K562 (cell line): ENCODE results near the gene CYTH1. TPM values are rescaled to one million over a fixed set of nuclear protein-coding genes. Genes with fewer than 3 reads are reported as not detected.

Experiments
- ATAC-seq: fragments of 200-7000 bp; cut with Tn5 transposase; 3 replicates; pipeline ENCODE4 v1.9.1; 2020; ENCODE audit warnings: moderate library complexity
- BruUV-seq: library from RNA; stranded (reverse); fragments of 400-500 nt; replicated peaks from 2 replicates; lab custom pipeline; 2021; lab: Mats Ljungman, UMichigan
- CTCF ChIA-PET: fragments of 300-600 bp; formaldehyde crosslinking; extraction: SDS; loops from one replicate; lab custom pipeline; 2021; ENCODE audit warnings: low intra/inter-chr PET ratio; lab: Yijun Ruan, JAX
- POLR2A ChIA-PET: fragments of 300-600, 350-650 bp; sonication (Branson Sonifier 250); formaldehyde crosslinking; extraction: SDS; loops from one replicate; lab custom pipeline; 2021; ENCODE audit warnings: antibody characterized with exemption, inconsistent platforms; lab: Yijun Ruan, JAX
- DNase-seq, 4 experiments: peaks; one replicate each; pipeline versions ENCODE4 v3.0.0 to v3.0.0-alpha.2; 2011 to 2018; ENCODE audit warnings: low spot score in 3 of 4, mixed read lengths in 3 of 4; ENCODE audit errors: extremely low read depth in 1 of 4
- FAIRE-seq: peaks from 2 replicates; lab custom pipeline; 2011; peaks lifted over from hg19 to GRCh38; lab: Jason Lieb, UNC
- H2AFZ ChIP-seq: 2 replicates; pipeline ENCODE4 v1.6.0; 2011; ENCODE audit warnings: low read depth, low read length, control low read depth, inconsistent platforms
- H3K27ac ChIP-seq: fragments of 200-600 bp; 3 replicates; pipeline ENCODE4 v1.8.0; 2011; ENCODE audit warnings: low read depth, mild to moderate bottlenecking, control low read depth, inconsistent platforms, low read length, moderate library complexity, mixed read lengths; ENCODE audit errors: extremely low read depth
- H3K27me3 ChIP-seq, 2 experiments: fragments of 300-600 bp in 1 of 2; 2 replicates in 1 of 2; 3 replicates in 1 of 2; pipeline versions ENCODE4 v1.6.0 to v1.8.0; 2011; ENCODE audit warnings: inconsistent platforms in 2 of 2, low read length in 2 of 2, mild to moderate bottlenecking in 1 of 2, mixed read lengths in 1 of 2, moderate library complexity in 1 of 2; ENCODE audit not compliant: control insufficient read depth in 2 of 2, insufficient read depth in 2 of 2
- H3K36me3 ChIP-seq: fragments of 300-600 bp; 3 replicates; pipeline ENCODE4 v1.8.0; 2011; ENCODE audit warnings: mild to moderate bottlenecking, low read length, inconsistent platforms; ENCODE audit not compliant: control insufficient read depth, insufficient read depth
- H3K4me1 ChIP-seq, 2 experiments: fragments of 200-600 bp in 1 of 2; replicated peaks in 1 of 2; 2 replicates in 1 of 2; 3 replicates in 1 of 2; pipeline versions ENCODE4 v1.5.1 to v1.8.0; 2011; ENCODE audit warnings: inconsistent platforms in 2 of 2, low read length in 2 of 2, mild to moderate bottlenecking in 1 of 2, mixed read lengths in 1 of 2, moderate library complexity in 1 of 2; ENCODE audit not compliant: control insufficient read depth in 2 of 2, insufficient read depth in 2 of 2
- H3K4me2 ChIP-seq: 2 replicates; pipeline ENCODE4 v1.6.1; 2011; ENCODE audit warnings: low read length, control low read depth, inconsistent platforms, mixed read lengths; ENCODE audit not compliant: insufficient read depth
- H3K4me3 ChIP-seq: fragments of 200-600 bp; sonication (generic), shearing (Covaris generic); 2 replicates; pipeline ENCODE4 v1.5.1; 2016; ENCODE audit warnings: control low read depth, inconsistent platforms
- H3K79me2 ChIP-seq: fragments of 200-600 bp; 3 replicates; pipeline ENCODE4 v1.8.0; 2011; ENCODE audit warnings: low read length, inconsistent platforms; ENCODE audit not compliant: control insufficient read depth, insufficient read depth
- H3K9ac ChIP-seq, 2 experiments: 2 replicates each; pipeline versions ENCODE4 v1.6.0 to v1.6.1; 2011; ENCODE audit warnings: low read depth in 2 of 2, low read length in 2 of 2, control low read depth in 1 of 2, inconsistent platforms in 1 of 2, mild to moderate bottlenecking in 1 of 2, mixed read lengths in 1 of 2; ENCODE audit not compliant: insufficient read depth in 1 of 2
- H3K9me1 ChIP-seq: one replicate; pipeline ENCODE4 v1.6.0; 2011; ENCODE audit warnings: inconsistent platforms, mild to moderate bottlenecking, low read length, moderate library complexity; ENCODE audit not compliant: control insufficient read depth, insufficient read depth
- H3K9me3 ChIP-seq: replicated peaks from 2 replicates; pipeline ENCODE4 v1.5.1; 2011; ENCODE audit warnings: low read depth, low read length, inconsistent platforms; ENCODE audit not compliant: control insufficient read depth, insufficient read depth
- H4K20me1 ChIP-seq: replicated peaks from 2 replicates; pipeline ENCODE4 v1.6.1; 2011; ENCODE audit warnings: low read length, inconsistent platforms, mixed read lengths; ENCODE audit not compliant: control insufficient read depth, insufficient read depth
- MBD2 ChIP-seq: sonication (generic); IDR thresholded peaks from 2 replicates; pipeline ENCODE4 v1.6.1; 2016; ENCODE audit warnings: low read depth, borderline replicate concordance
- NRF1 ChIP-seq, 2 experiments: fragments of 450-650 bp; IDR thresholded peaks in 1 of 2; conservative IDR thresholded peaks in 1 of 2; 2 replicates each; pipeline ENCODE4 v1.6.1; 2014; ENCODE audit warnings: mild to moderate bottlenecking in 2 of 2
- POLR3G ChIP-seq: IDR thresholded peaks from 2 replicates; pipeline ENCODE4 v1.6.1; 2011; ENCODE audit not compliant: insufficient read length, insufficient replicate concordance; ENCODE audit errors: extremely low read depth
- POU5F1 ChIP-seq: fragments of 150-350 bp; IDR thresholded peaks from 2 replicates; pipeline ENCODE4 v1.6.1; 2014; ENCODE audit warnings: borderline replicate concordance, low read length, low read depth, mild to moderate bottlenecking; ENCODE audit not compliant: partially characterized antibody
- SMARCA5 ChIP-seq: fragments of 450-650 bp; IDR thresholded peaks from 2 replicates; pipeline ENCODE4 v1.6.1; 2016
- YY1 ChIP-seq, 3 experiments: IDR thresholded peaks; 2 replicates each; pipeline ENCODE4 v1.6.1; 2011; ENCODE audit warnings: low read length in 2 of 3, mild to moderate bottlenecking in 2 of 3, moderate library complexity in 2 of 3, borderline replicate concordance in 1 of 3, control low read depth in 1 of 3, low read depth in 1 of 3; ENCODE audit not compliant: insufficient read depth in 3 of 3, insufficient replicate concordance in 2 of 3, control insufficient read depth in 1 of 3, insufficient read length in 1 of 3; ENCODE audit errors: extremely low read depth in 1 of 3
- ZNF212 ChIP-seq: fragments of 450-650 bp; formaldehyde crosslinking; IDR thresholded peaks from 2 replicates; pipeline ENCODE4 v1.4.0; 2020; ENCODE audit warnings: mild to moderate bottlenecking
- ZNF316 ChIP-seq: fragments of 450-650 bp; IDR thresholded peaks from 2 replicates; pipeline ENCODE4 v1.6.1; 2016
- WGBS: fragments of 100-300 bp; shearing (Covaris generic); methylation state at CpG from one replicate; pipeline ENCODE4 v1.1.6; 2016; ENCODE audit warnings: low coverage, mixed read lengths; ENCODE audit not compliant: insufficient coverage; ENCODE audit errors: missing lambda C conversion rate; 5-methylcytosine and 5-hydroxymethylcytosine counted together
- in situ Hi-C: fragments of 300-500 bp; cut with MboI; formaldehyde crosslinking; loops from 4 replicates; pipeline ENCODE4 v1.15.0; 2018; ENCODE audit warnings: inconsistent platforms, mixed read lengths
- intact Hi-C: fragments of 100-400 bp; cut with micrococcal nuclease; formaldehyde crosslinking; loops from 2 replicates; pipeline ENCODE4 v1.14.2; 2022
- polyA plus RNA-seq, 8 experiments: library from polyadenylated mRNA; depleted of rRNA in 4 of 8; stranded (reverse) in 5 of 8; unstranded in 3 of 8; fragments of >200 nt; fragmentation: Nextera tagmentation in 2 of 8; fragmentation: Illumina TruSeq in 1 of 8; extraction: Ambion mirVana in 2 of 8; extraction: Trizol in 1 of 8; gene quantifications; 2 replicates each; pipeline versions ENCODE4 v1.2.1 to v1.2.3, GENCODE V29; 2011 to 2014; ENCODE audit warnings: inconsistent platforms in 1 of 8, missing spikeins in 1 of 8
- total RNA-seq, 7 experiments: library from RNA; depleted of rRNA in 6 of 7; stranded (reverse); fragments of >200 nt in 6 of 7; fragmentation: Illumina TruSeq in 2 of 7; extraction: Trizol in 2 of 7; gene quantifications; 2 replicates each; pipeline versions ENCODE4 v1.2.1 to v1.2.3, GENCODE V29; 2011 to 2021; ENCODE audit warnings: low replicate concordance in 1 of 7

The CYTH1 gene
- total and polyA plus RNA-seq, 9 of the 15 experiments (the other 6 are each of a cell fraction or from before 2014, with no cell fraction given): 0.52 to 27.7 (median 16.8) TPM

DNA sequence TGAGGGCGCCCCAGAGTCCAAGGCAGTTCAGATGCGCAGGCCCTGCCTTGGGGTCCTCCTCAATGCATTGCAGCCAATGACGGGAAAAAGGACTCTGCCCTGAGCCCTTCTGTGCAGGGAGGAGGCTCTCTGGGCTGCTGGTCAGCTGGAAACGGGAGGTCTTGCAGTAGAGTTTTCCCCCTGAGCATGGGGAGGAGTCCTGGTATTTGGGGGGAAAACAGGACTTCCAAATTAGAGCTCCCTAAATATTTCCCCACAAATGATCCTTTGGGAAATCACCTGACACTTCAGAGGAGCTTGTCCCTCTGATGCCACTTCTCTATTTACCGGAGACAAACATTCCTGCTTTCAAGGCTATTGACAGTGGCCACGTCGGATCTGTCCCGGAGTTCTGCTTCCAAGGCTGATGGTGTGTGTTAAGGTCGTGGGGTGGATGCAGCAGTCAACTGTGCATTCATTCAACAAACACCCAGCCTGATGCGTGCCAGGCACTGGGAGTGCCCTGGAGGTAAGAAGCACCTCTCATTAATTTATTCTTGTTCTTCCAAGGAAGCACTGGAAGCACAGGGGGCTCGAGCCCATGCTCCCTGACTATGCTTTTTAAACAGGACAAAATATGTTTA lies 131.9 kb downstream of the CYTH1 start:
- Histone ChIP-seq H3K27me3 (peaks cover 42 to 71% of the 10 kb centered on the region in 2 experiments), H3K9me3 (peaks cover 3% of the 10 kb centered on the region; the same call in 1 of the 2 replicates), H3K79me2 (no peaks in the 10 kb centered on the region), H4K20me1 (peaks cover 6% of the 10 kb centered on the region; the same call in 1 of the 2 replicates), H3K9ac (no peak overlapping the region), H3K4me3 (no peak overlapping the region), H2AFZ (no peak overlapping the region), H3K9me1 (no peaks in the 10 kb centered on the region), H3K4me1 (no peaks in the 10 kb centered on the region), H3K4me2 (no peak overlapping the region), H3K36me3 (no peaks in the 10 kb centered on the region), H3K27ac (no peak overlapping the region)
- CTCF ChIA-PET: no interaction called here
- POLR2A ChIA-PET: interaction anchor here (0.6 to 1.0 kb wide), 2 partner anchors 95 to 223 kb away, joined by 3 read pairs; no protein-coding TSS in a partner anchor
- FAIRE-seq (no peak), DNase-seq (no peak), ATAC-seq (no peak)
- intact Hi-C loops (no loop called here), in situ Hi-C loops (no loop called here)
- 1% methylated on average over 11 of the region's 11 CpGs for WGBS
- TF ChIP-seq NRF1 (conservative IDR thresholded peaks at IDR 0.05 in 1 of 2, IDR thresholded peaks at IDR 0.05 in 1 of 2) (peak; percentile 31 to 47; a peak in 2 of 4 replicates), YY1 (IDR thresholded peaks at IDR 0.05; ENCODE audit: borderline replicate concordance in 1 of 3, control insufficient read depth in 1 of 3, extremely low read depth in 1 of 3, insufficient read depth in 3 of 3, insufficient read length in 1 of 3, insufficient replicate concordance in 2 of 3, low read depth in 1 of 3, low read length in 2 of 3) (no peak)
- BruUV-seq: no TSS peak

DNA sequence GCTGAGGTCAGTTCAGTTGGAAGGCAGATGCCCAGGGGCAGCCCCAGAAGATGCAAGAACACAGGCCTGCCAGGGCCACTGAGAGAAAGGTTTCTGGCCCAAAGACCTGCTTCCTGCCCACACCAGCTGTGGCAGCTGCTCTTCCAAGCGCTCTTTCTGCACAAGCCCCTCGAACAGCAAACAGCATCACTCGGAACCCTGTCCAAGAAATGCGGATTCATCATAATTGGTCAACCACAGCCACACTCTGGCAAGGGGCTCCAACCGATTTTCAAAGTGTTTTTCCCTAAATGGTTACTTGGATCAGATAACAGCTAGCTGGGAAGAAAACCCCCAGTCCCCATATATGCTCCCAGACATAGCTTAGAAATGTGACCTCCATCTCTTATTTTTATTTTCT lies 133.8 kb downstream of the CYTH1 start:
- no peak overlapping the region for H3K4me2 ChIP-seq
- no peak overlapping the region for H3K27ac ChIP-seq
- in situ Hi-C loops (no loop called here), intact Hi-C loops (no loop called here)
- no peaks in the 10 kb centered on the region for H3K79me2 ChIP-seq
- 4% methylated on average over 5 of the region's 5 CpGs for WGBS
- H3K4me1 ChIP-seq: no peaks in the 10 kb centered on the region
- H3K4me3 ChIP-seq: no peak overlapping the region
- H3K36me3 ChIP-seq: no peaks in the 10 kb centered on the region
- H2AFZ ChIP-seq: no peak overlapping the region
- H3K9me1 ChIP-seq: no peaks in the 10 kb centered on the region
- TF ChIP-seq SMARCA5 (no peak), ZNF316 (peak; percentile 34; the same call in 1 of the 2 replicates), POU5F1 (no peak), POLR3G (no peak), ZNF212 (CRISPR knock-in tag) (no peak), MBD2 (no peak)
- ChIA-PET CTCF (no interaction called here), POLR2A (interaction anchor here (0.7 to 0.8 kb wide), 3 partner anchors 12 to 18 kb away, joined by 3 read pairs; no protein-coding TSS in a partner anchor)
- no peak for DNase-seq
- FAIRE-seq: no peak
- peaks cover 47 to 76% of the 10 kb centered on the region in 2 experiments for H3K27me3 ChIP-seq
- ATAC-seq: no peak
- H3K9me3 ChIP-seq: peaks cover 3% of the 10 kb centered on the region; the same call in 1 of the 2 replicates
- H3K9ac ChIP-seq: no peak overlapping the region
- BruUV-seq: no TSS peak
- H4K20me1 ChIP-seq: peaks cover 15% of the 10 kb centered on the region; the same call in 1 of the 2 replicates
